Measurements from ENCODE around the gene ZNF354C. TPM values are rescaled to one million over a fixed set of nuclear protein-coding genes. Genes with fewer than 3 reads are reported as not detected.
"Not testable (repeated sequence)": the region's sequence is repeated elsewhere in the genome, so short reads cannot be mapped to it uniquely, and the experiment has no call there.

Gene ZNF354C
- total RNA-seq, 5 donors from 2014 or later (not counting 1 experiment from before 2014, with no cell fraction given) = 5.3 to 9.3 (median 8.1) TPM

DNA sequence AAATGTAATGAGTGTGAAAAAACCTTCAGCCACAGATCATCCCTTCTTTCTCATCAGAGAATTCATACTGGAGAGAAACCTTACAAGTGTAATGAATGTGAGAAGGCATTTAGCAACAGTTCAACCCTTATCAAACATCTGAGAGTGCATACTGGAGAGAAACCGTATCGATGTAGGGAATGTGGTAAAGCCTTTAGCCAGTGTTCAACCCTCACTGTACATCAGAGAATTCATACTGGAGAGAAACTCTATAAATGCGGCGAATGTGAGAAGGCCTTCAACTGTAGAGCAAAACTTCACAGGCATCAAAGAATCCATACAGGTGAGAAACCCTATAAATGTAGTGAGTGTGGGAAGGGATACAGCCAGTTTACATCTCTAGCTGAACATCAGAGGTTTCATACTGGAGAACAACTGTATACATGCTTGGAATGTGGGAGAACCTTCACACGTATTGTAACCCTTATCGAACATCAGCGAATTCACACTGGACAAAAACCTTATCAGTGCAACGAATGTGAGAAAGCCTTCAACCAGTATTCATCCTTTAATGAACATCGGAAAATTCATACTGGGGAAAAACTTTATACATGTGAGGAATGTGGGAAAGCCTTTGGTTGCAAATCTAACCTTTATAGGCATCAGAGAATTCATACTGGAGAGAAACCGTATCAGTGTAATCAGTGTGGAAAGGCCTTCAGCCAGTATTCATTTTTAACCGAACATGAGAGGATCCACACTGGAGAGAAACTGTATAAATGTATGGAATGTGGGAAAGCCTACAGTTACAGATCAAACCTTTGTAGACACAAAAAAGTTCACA is 19.2 kb downstream of the ZNF354C start:
- Mint-ChIP-seq H3K4me1 (no peaks in the 10 kb centered on the region), H3K9me3 (peaks cover 33 to 64% (median 63%) of the 10 kb centered on the region in 3 donors), H3K36me3 (peaks cover 71% of the 10 kb centered on the region), H3K27me3 (no peaks in the 10 kb centered on the region), H3K27ac (no peak overlapping the region), H3K4me3 (peak overlapping the region in 1 of 3 donors; percentile 9)
- DNase-seq = no peak
- no peak for ATAC-seq (replicated peaks in 1 of 4)
- CTCF ChIA-PET = no interaction called here
- Histone ChIP-seq H3K4me3 (ENCODE audit: control insufficient read depth in 1 of 2, extremely low read depth in 1 of 2, low read length in 1 of 2) (peak overlapping the region in 1 of 2 donors; percentile 5), H3K4me1 (ENCODE audit: control insufficient read depth in 1 of 2, extremely low read depth in 1 of 2, insufficient read depth in 2 of 2, low read length in 2 of 2) (no peaks in the 10 kb centered on the region), H3K27me3 (replicated peaks in 1 of 2; ENCODE audit: control insufficient read depth in 2 of 2, extremely low read depth in 1 of 2, insufficient read depth in 2 of 2, low read length in 1 of 2) (no peaks in the 10 kb centered on the region), H3K9me3 (peaks cover 22% of the 10 kb centered on the region), H3K27ac (ENCODE audit: low read length) (no peak overlapping the region), H3K36me3 (ENCODE audit: control insufficient read depth in 2 of 2, extremely low read depth in 1 of 2, insufficient read depth in 1 of 2, low read length in 1 of 2) (peaks cover 10 to 35% of the 10 kb centered on the region in 2 donors)
- no CpG with 5 or more reads among the region's 11 CpGs for WGBS (ENCODE audit: insufficient coverage)
- POLR2A ChIA-PET = no interaction called here

GRCh38 chr5:179080724-179081123 is 20.6 kb downstream of the ZNF354C start:
- Histone ChIP-seq H3K27me3 (replicated peaks in 1 of 2; ENCODE audit: control insufficient read depth in 2 of 2, extremely low read depth in 1 of 2, insufficient read depth in 2 of 2, low read length in 1 of 2) (no peaks in the 10 kb centered on the region), H3K4me3 (ENCODE audit: control insufficient read depth in 1 of 2, extremely low read depth in 1 of 2, low read length in 1 of 2) (no peak overlapping the region), H3K4me1 (ENCODE audit: control insufficient read depth in 1 of 2, extremely low read depth in 1 of 2, insufficient read depth in 2 of 2, low read length in 2 of 2) (no peaks in the 10 kb centered on the region), H3K36me3 (ENCODE audit: control insufficient read depth in 2 of 2, extremely low read depth in 1 of 2, insufficient read depth in 1 of 2, low read length in 1 of 2) (peaks cover 10 to 35% of the 10 kb centered on the region in 2 donors), H3K9me3 (peaks cover 22% of the 10 kb centered on the region), H3K27ac (ENCODE audit: low read length) (no peak overlapping the region)
- CTCF ChIA-PET = no interaction called here
- H3K4me3 Mint-ChIP-seq = no peak overlapping the region
- POLR2A ChIA-PET = no interaction called here
- H3K9me3 Mint-ChIP-seq = peaks cover 34 to 65% (median 65%) of the 10 kb centered on the region in 3 donors
- DNase-seq (no peak), ATAC-seq (replicated peaks in 1 of 4) (no peak)
- 100% methylated on average over 3 of the region's 4 CpGs for WGBS (ENCODE audit: insufficient coverage)
- H3K27me3 Mint-ChIP-seq = no peaks in the 10 kb centered on the region
- H3K4me1 Mint-ChIP-seq = no peaks in the 10 kb centered on the region
- no peak overlapping the region for H3K27ac Mint-ChIP-seq
- H3K36me3 Mint-ChIP-seq = peaks cover 66% of the 10 kb centered on the region

- Mint-ChIP-seq H3K4me3 (no peak overlapping the region), H3K27me3 (no peaks in the 10 kb centered on the region), H3K36me3 (peaks cover 16% of the 10 kb centered on the region), H3K9me3 (peaks cover 35 to 69% (median 55%) of the 10 kb centered on the region in 3 donors), H3K4me1 (no peaks in the 10 kb centered on the region), H3K27ac (no peak overlapping the region)
- ChIA-PET CTCF (no interaction called here), POLR2A (no interaction called here)
- no peaks in the 10 kb centered on the region for H3K36me3 ChIP-seq (ENCODE audit: control insufficient read depth in 2 of 2, extremely low read depth in 1 of 2, insufficient read depth in 1 of 2, low read length in 1 of 2)
- H3K4me1 ChIP-seq (ENCODE audit: control insufficient read depth in 1 of 2, extremely low read depth in 1 of 2, insufficient read depth in 2 of 2, low read length in 2 of 2) = no peaks in the 10 kb centered on the region
- no peak for ATAC-seq (replicated peaks in 1 of 4)
- no CpG with 5 or more reads among the region's 2 CpGs for WGBS (ENCODE audit: insufficient coverage)
- no peaks in the 10 kb centered on the region for H3K27me3 ChIP-seq (replicated peaks in 1 of 2; ENCODE audit: control insufficient read depth in 2 of 2, extremely low read depth in 1 of 2, insufficient read depth in 2 of 2, low read length in 1 of 2)
- H3K27ac ChIP-seq (ENCODE audit: low read length) = no peak overlapping the region
- DNase-seq = no peak
- H3K4me3 ChIP-seq (ENCODE audit: control insufficient read depth in 1 of 2, extremely low read depth in 1 of 2, low read length in 1 of 2) = no peak overlapping the region
- H3K9me3 ChIP-seq = peaks cover 3% of the 10 kb centered on the region
Observed at GRCh38 chr5:179089502-179089901, 29.3 kb downstream of the ZNF354C start.

DNA sequence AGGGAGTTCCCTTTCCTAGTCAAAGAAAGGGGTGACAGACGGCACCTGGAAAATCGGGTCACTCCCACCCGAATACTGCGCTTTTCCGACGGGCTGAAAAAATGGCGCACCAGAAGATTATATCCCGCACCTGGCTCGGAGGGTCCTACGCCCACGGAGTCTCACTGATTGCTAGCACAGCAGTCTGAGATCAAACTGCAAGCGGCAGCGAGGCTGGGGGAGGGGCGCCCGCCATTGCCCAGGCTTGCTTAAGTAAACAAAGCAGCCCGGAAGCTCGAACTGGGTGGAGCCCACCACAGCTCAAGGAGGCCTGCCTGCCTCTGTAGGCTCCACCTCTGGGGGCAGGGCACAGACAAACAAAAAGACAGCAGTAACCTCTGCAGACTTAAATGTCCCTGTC is 41.1 kb downstream of the ZNF354C start:
- H3K27ac ChIP-seq (ENCODE audit: low read length); H3K27me3 ChIP-seq (replicated peaks in 1 of 2; ENCODE audit: control insufficient read depth in 2 of 2, extremely low read depth in 1 of 2, insufficient read depth in 2 of 2, low read length in 1 of 2); POLR2A ChIA-PET; H3K36me3 ChIP-seq (ENCODE audit: control insufficient read depth in 2 of 2, extremely low read depth in 1 of 2, insufficient read depth in 1 of 2, low read length in 1 of 2); H3K27me3 Mint-ChIP-seq; CTCF ChIA-PET; H3K4me1 Mint-ChIP-seq; H3K4me3 Mint-ChIP-seq; H3K9me3 ChIP-seq; H3K36me3 Mint-ChIP-seq; H3K27ac Mint-ChIP-seq; H3K4me3 ChIP-seq (ENCODE audit: control insufficient read depth in 1 of 2, extremely low read depth in 1 of 2, low read length in 1 of 2); DNase-seq; ATAC-seq (replicated peaks in 1 of 4); H3K4me1 ChIP-seq (ENCODE audit: control insufficient read depth in 1 of 2, extremely low read depth in 1 of 2, insufficient read depth in 2 of 2, low read length in 2 of 2): not testable (repeated sequence)
- 92% methylated on average over 11 of the region's 17 CpGs for WGBS (ENCODE audit: insufficient coverage)
- peaks cover 0 to 14% (median 12%) of the 10 kb centered on the region in 3 donors for H3K9me3 Mint-ChIP-seq

- no peaks in the 10 kb centered on the region for H3K9me3 ChIP-seq
- Mint-ChIP-seq H3K9me3 (peaks cover 15 to 49% (median 31%) of the 10 kb centered on the region in 3 donors), H3K36me3 (no peaks in the 10 kb centered on the region), H3K27ac (no peak overlapping the region), H3K27me3 (no peaks in the 10 kb centered on the region), H3K4me3 (no peak overlapping the region), H3K4me1 (no peaks in the 10 kb centered on the region)
- 88% methylated on average over 4 of the region's 9 CpGs for WGBS (ENCODE audit: insufficient coverage)
- no peak for ATAC-seq (replicated peaks in 1 of 4)
- DNase-seq = no peak
- POLR2A ChIA-PET = no interaction called here
- no peak overlapping the region for H3K27ac ChIP-seq (ENCODE audit: low read length)
- H3K27me3 ChIP-seq (replicated peaks in 1 of 2; ENCODE audit: control insufficient read depth in 2 of 2, extremely low read depth in 1 of 2, insufficient read depth in 2 of 2, low read length in 1 of 2) = peaks cover 0 to 7% of the 10 kb centered on the region in 2 experiments
- no peaks in the 10 kb centered on the region for H3K4me1 ChIP-seq (ENCODE audit: control insufficient read depth in 1 of 2, extremely low read depth in 1 of 2, insufficient read depth in 2 of 2, low read length in 2 of 2)
- CTCF ChIA-PET = no interaction called here
- H3K4me3 ChIP-seq (ENCODE audit: control insufficient read depth in 1 of 2, extremely low read depth in 1 of 2, low read length in 1 of 2) = no peak overlapping the region
- no peaks in the 10 kb centered on the region for H3K36me3 ChIP-seq (ENCODE audit: control insufficient read depth in 2 of 2, extremely low read depth in 1 of 2, insufficient read depth in 1 of 2, low read length in 1 of 2)
Observed at GRCh38 chr5:179110528-179110927, 50.4 kb downstream of the ZNF354C start.

DNA sequence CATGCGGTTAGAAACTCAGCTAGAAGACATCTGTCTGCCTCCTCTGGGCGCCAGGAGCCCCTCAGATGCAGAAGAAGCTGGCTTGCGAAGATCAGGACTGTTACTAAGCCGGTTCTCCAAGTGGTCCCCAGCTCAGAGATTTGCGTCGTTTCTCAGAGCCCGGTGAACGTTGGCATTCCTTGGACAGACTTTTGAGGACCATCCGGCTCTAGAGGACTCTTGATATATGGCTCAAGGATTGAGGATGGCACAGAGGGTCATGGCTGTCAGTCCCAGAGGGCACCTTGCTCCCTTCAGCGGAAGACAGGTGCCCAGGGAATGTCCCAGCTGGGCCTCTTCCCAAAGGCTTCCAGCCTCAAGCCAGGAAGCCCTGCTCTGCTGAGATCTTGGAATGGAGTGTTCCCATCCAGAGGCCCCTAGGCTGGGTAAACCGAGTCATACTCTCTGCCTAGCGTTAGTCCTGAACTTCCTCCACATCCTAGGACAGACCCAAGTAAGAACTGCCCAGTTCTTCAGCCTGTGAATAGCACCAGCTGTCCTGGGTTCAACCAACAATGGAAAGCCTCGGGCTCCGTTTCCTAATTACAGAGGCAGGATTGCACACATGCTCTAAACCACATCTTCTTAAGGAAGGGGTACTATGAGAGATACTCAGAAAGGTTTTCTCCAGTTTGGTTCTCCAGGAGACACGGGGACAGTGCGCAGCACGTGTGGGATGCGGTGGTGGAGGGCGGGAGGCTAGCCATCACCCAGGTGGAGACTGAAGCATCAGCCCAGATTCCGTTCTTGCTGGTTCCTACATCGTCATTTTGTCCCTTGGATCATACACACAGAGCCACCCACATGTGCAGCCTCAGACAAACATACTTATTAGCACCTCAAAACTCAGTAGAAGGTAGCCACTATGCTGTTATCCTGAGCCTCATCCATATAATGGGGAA is 51.4 kb downstream of the ZNF354C start:
- no peaks in the 10 kb centered on the region for H3K9me3 ChIP-seq

More for the DNA sequence above, 51.4 kb downstream of the ZNF354C start:
- 94% methylated on average over 14 of the region's 21 CpGs for WGBS (ENCODE audit: insufficient coverage)
- ChIA-PET CTCF (no interaction called here), POLR2A (no interaction called here)
- Mint-ChIP-seq H3K36me3 (no peaks in the 10 kb centered on the region), H3K27ac (no peak overlapping the region), H3K9me3 (peaks cover 15 to 49% (median 35%) of the 10 kb centered on the region in 3 donors), H3K4me1 (no peaks in the 10 kb centered on the region), H3K4me3 (no peak overlapping the region), H3K27me3 (no peaks in the 10 kb centered on the region)
- no peak for ATAC-seq (replicated peaks in 1 of 4)
- DNase-seq = no peak
- no peaks in the 10 kb centered on the region for H3K36me3 ChIP-seq (ENCODE audit: control insufficient read depth in 2 of 2, extremely low read depth in 1 of 2, insufficient read depth in 1 of 2, low read length in 1 of 2)
- no peak overlapping the region for H3K4me3 ChIP-seq (ENCODE audit: control insufficient read depth in 1 of 2, extremely low read depth in 1 of 2, low read length in 1 of 2)
- no peaks in the 10 kb centered on the region for H3K4me1 ChIP-seq (ENCODE audit: control insufficient read depth in 1 of 2, extremely low read depth in 1 of 2, insufficient read depth in 2 of 2, low read length in 2 of 2)
- H3K27ac ChIP-seq (ENCODE audit: low read length) = no peak overlapping the region
- H3K27me3 ChIP-seq (replicated peaks in 1 of 2; ENCODE audit: control insufficient read depth in 2 of 2, extremely low read depth in 1 of 2, insufficient read depth in 2 of 2, low read length in 1 of 2) = peaks cover 0 to 10% of the 10 kb centered on the region in 2 experiments
